Subcutaneous adipose tissue (tissue), 4 donors: Measurements from ENCODE around the gene ACYP2. TPM values are rescaled to one million over a fixed set of nuclear protein-coding genes. Genes with fewer than 3 reads are reported as not detected.

Source experiments
- CTCF ChIP-seq: fragments of 450-650 bp; IDR thresholded peaks from one replicate; pipeline ENCODE4 v1.5.1; 2016; ENCODE audit warnings: low read depth, mild to moderate bottlenecking, control low read depth, antibody characterized with exemption, moderate library complexity
- total RNA-seq, 4 donors: library from RNA; depleted of rRNA; stranded (reverse); fragments of >200 nt; gene quantifications; one replicate each; pipeline ENCODE4 v1.1.0, GENCODE V29; 2016

The ACYP2 gene
- total RNA-seq, 4 donors from 2014 or later, result 22.4 to 40.4 (median 28.4) TPM

GRCh38 chr2:54233832-54234649 is 118.6 kb downstream of the ACYP2 start:
- TF ChIP-seq CTCF, result no peak

DNA sequence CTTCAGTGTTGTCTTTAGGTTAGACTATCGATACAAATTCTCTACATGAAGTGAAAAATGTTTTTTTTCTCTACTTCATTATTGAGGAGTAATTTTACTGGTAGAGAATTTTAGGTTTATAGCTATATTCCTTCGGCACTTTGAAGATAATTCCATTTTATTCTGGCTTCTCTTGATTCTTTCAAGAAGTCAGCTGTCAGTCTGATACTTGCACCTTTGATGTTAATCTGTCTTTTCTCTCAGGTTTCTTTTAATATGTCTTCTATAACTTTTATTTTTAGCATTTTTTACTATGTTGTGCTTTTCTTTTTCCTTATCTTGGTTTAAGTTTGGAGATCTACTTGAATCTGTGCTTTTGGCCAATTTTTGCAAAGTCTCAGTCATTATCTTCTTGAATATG is 122.0 kb downstream of the ACYP2 start:
- TF ChIP-seq CTCF, result no peak

DNA sequence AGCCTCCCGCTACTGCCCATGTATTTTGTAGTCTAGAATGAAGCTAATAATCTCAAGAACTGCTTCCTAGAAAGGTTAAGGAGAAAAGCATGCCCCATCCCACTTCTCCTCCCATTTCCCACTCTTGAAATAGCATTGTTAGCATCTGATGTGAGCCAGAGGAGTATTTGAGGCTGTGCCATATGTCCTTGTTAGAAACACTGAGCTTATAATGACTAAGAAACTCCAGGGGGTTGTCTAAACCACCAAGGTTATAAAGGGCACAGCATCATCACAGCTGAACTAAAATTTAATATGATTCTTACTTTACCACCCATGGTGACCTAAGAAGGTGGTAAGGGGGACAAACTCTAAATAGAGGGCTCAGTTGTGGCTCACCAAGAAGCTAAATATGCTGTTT is 124.0 kb downstream of the ACYP2 start:
- TF ChIP-seq CTCF, result no peak

DNA sequence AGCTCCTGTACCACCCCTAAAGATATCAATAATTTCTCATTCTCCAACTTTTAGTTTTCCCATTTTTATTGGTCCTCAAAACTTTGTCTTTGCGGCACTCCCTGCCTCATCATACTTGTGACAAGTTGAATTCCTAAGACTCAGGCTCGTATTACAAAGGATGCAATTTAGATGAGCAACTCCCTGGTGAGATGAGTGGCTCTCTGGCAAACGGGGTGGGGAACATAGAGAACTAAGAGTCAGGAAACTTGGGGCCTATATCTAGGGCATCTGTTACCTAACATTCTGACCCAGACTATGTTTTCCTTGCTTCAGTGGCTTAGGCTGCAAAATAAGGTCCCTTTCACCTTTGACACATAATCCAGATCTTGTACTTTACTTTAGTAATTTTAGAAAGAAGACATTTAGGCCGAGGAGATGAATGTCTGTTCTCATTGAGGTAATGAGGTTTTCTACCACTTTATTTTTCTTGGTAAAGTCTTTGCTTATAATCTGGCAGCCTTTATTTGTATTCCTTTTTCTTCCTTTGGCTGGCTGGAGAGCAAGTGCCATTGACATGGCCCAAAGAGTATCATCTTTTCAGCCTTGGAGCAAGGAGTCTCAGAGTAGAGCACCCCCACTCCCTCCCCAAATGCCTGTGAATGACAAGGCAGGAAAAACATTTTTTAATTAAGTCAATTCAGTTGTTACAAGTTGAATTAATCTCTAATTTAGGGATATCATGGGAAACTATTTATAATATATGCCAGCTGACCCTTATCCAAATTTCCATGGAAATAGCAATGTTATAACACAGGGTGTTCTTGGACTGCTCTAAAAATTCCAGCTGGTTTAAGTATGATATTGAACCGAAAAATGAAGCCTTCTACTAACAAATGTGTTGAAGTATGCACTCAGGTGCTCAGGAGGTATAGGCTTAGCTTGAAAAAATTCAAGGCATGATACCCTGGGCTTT is 125.4 kb downstream of the ACYP2 start:
- TF ChIP-seq CTCF, result no peak

GRCh38 chr2:54247115-54247514 is 131.7 kb downstream of the ACYP2 start:
- no peak for TF ChIP-seq CTCF

- no peak for TF ChIP-seq CTCF
Observed at GRCh38 chr2:54249629-54250028, 134.2 kb downstream of the ACYP2 start.

GRCh38 chr2:54254180-54254579 is 138.8 kb downstream of the ACYP2 start:
- TF ChIP-seq CTCF, result no peak
